ENCODE measurements around the gene WDFY4. TPM values are rescaled to one million over a fixed set of nuclear protein-coding genes. Genes with fewer than 3 reads are reported as not detected.

Gene WDFY4
- not detected in 2 replicates for total RNA-seq

GRCh38 chr10:48684792-48685623 is at the start of gene WDFY4:
Gene WDFY4 (plus strand): TSS chr10:48684873. CDS start chr10:48709733, 24,860 bp downstream.

DNA sequence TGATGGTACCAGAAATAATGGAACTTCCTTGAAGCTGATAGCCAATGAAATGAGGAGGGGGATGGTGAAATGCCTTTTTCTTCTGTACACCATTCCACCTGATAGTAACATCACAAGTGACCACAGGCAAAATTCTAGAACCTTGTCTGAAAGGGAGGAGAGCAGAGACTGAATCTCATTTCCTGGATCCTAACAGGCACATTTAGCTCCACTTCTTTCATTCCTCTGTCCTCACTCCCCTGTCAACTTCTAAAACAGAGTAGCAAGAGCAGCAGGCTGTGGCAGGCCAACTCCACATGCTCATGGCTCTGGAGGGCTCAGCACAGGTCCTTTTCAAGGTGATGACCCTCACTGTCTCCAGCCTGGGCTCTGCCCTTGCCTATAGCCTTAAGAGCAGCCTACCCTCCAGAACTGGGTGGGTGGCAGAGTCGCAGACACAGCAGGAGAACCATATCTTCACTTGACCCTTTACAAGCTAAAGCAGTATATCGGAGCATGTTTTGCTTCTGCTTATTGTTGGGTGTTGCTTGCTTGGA is 255.2 kb downstream of the WDFY4 start, which contains the start of gene LRRC18:
TSS of gene LRRC18 (minus strand) at position 51 of the 536 bp plus-strand sequence. CDS start 25,685 bp downstream, outside the sequence.

Other genes starting within 250 kb of the WDFY4 start
- 85.7 and 130 TPM in 2 replicates for gene ARHGAP22, start 79.8 kb upstream of the WDFY4 start, total RNA-seq